ENCODE data around the gene TEN1. TPM values are rescaled to one million over a fixed set of nuclear protein-coding genes. Genes with fewer than 3 reads are reported as not detected.

TEN1 gene
- total and polyA plus RNA-seq, 2 of the 13 experiments (the other 11 are each of a cell fraction or from before 2014, with no cell fraction given): 18.0 to 21.3 TPM

DNA sequence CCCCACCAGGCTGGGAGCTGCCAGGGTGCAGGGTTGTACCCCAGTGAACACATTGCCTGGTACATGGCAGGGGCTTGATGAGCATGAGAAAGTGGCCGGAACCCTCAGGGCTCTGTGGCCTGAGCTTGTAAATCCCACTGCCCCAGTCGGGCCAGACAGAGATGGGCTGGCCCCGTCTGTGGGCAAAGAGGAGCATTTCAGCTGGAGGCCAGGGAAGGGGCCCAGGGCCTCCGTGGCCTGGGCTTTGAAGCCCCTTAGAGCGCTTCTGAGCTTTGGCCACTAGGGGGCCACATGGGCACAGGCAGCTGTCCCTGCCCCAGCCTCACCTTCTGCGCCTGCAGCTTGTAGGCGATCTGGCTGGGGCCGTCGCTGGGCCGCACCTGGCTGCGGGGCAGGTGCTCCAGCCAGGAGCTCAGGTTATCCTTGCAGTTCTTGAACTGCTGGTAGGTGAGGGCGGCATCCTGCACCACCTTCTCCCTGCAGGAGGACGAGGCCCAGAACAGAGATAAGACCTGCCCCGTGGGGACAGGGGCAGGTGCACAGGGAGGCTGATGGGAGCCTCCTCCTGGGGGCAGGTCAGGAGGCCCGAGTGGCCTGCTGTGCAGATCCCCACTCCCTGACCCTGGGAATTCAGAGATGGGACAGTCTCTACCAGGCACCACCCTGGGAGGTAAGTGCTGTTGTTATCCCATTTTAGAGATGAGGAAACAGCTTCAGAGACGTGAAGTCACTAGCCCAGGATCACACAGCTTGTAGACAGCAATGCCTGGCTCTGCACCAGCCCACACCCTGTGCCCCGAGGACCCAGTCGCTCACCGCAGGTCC lies 35.3 kb downstream of the TEN1 start (continued):
- TF ChIP-seq HIVEP1 (CRISPR knock-in tag; IDR thresholded peaks at IDR 0.05) (peak; percentile 27; the same call in 1 of the 2 replicates), ZNF552 (CRISPR knock-in tag; IDR thresholded peaks at IDR 0.05; ENCODE audit: borderline replicate concordance) (no peak), ZNF891 (CRISPR knock-in tag; IDR thresholded peaks at IDR 0.05) (peak; percentile 93), CENPT (CRISPR knock-in tag; IDR thresholded peaks at IDR 0.05; ENCODE audit: low read depth) (0 out of 2 replicates have a peak, but pooled peaks have one; percentile 5), HNRNPUL1 (IDR thresholded peaks at IDR 0.05; ENCODE audit: low read depth, low read length) (no peak), SAFB2 (CRISPR knock-in tag; IDR thresholded peaks at IDR 0.05; ENCODE audit: borderline replicate concordance, low read depth) (0 out of 2 replicates have a peak, but pooled peaks have one; percentile 33), HOXA9 (CRISPR knock-in tag; IDR thresholded peaks at IDR 0.05; ENCODE audit: borderline replicate concordance) (no peak), ZNF12 (CRISPR knock-in tag; IDR thresholded peaks at IDR 0.05) (0 out of 2 replicates have a peak, but pooled peaks have one; percentile 17), AGO2 (optimal IDR thresholded peaks at IDR 0.05; ENCODE audit: low read depth, low read length) (no peak), FOXP1 (IDR thresholded peaks at IDR 0.05) (no peak), FOXP1 (CRISPR knock-in tag; IDR thresholded peaks at IDR 0.05) (no peak), ELF3 (CRISPR knock-in tag; IDR thresholded peaks at IDR 0.05) (no peak), ZNF318 (CRISPR knock-in tag; IDR thresholded peaks at IDR 0.05) (no peak), ZNF451 (CRISPR knock-in tag; IDR thresholded peaks at IDR 0.05) (no peak)
- TF ChIP-seq, protein P1, sequence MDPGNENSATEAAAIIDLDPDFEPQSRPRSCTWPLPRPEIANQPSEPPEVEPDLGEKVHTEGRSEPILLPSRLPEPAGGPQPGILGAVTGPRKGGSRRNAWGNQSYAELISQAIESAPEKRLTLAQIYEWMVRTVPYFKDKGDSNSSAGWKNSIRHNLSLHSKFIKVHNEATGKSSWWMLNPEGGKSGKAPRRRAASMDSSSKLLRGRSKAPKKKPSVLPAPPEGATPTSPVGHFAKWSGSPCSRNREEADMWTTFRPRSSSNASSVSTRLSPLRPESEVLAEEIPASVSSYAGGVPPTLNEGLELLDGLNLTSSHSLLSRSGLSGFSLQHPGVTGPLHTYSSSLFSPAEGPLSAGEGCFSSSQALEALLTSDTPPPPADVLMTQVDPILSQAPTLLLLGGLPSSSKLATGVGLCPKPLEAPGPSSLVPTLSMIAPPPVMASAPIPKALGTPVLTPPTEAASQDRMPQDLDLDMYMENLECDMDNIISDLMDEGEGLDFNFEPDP (CRISPR knock-in tag; conservative IDR thresholded peaks at IDR 0.05): no peak
- TF ChIP-seq, protein P2, sequence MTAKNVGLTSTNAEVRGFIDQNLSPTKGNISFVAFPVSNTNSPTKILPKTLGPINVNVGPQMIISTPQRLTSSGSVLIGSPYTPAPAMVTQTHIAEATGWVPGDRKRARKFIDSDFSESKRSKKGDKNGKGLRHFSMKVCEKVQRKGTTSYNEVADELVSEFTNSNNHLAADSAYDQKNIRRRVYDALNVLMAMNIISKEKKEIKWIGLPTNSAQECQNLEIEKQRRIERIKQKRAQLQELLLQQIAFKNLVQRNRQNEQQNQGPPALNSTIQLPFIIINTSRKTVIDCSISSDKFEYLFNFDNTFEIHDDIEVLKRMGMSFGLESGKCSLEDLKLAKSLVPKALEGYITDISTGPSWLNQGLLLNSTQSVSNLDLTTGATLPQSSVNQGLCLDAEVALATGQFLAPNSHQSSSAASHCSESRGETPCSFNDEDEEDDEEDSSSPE (CRISPR knock-in tag; IDR thresholded peaks at IDR 0.05): no peak

Measured in HepG2 (cell line).